ENCODE measurements around the gene MSL1.

Gene MSL1

DNA sequence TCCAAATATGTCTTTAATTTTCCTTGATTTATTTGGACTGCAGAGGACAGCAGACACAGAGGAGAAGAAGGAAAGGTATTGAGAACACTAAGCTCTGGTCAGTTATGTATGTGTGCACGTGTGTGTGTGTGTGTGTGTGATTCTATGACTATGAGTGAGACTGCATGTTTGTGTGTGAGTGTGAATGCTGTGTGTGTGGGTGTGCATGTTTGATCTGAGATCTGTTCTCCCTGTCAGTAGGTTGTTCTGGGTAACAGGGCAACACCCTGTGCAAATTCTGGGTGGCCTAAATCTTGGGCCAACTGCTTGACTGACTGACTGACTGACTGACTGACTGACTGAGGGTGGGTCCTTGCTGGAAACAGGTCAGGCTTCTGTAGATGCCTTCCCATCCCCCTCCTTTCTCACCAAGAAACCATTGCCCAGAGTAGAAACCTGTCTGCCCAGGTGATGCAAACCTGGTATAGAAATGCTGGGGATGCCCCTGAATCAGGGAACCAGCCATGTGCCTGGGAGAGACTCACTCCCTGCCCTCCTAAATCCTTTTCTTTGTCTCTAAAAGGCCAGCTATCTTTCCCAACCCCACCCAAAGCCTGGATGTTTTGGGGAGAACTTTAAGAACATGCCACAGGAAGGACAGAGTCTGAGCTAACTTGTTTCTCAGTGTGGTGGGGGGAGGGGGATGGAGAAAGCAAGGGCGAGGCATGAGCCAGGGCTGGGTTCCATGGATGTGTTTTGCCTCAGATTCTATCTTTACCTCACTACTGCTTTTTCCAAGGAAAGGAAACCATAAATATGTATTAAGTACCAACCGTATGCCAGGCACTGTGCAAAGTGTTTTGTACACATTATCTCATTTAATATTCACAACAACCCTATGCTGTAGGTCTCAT is 16.9 kb upstream of the MSL1 start:
- no peak for DNase-seq (ENCODE audit: low spot score)

DNA sequence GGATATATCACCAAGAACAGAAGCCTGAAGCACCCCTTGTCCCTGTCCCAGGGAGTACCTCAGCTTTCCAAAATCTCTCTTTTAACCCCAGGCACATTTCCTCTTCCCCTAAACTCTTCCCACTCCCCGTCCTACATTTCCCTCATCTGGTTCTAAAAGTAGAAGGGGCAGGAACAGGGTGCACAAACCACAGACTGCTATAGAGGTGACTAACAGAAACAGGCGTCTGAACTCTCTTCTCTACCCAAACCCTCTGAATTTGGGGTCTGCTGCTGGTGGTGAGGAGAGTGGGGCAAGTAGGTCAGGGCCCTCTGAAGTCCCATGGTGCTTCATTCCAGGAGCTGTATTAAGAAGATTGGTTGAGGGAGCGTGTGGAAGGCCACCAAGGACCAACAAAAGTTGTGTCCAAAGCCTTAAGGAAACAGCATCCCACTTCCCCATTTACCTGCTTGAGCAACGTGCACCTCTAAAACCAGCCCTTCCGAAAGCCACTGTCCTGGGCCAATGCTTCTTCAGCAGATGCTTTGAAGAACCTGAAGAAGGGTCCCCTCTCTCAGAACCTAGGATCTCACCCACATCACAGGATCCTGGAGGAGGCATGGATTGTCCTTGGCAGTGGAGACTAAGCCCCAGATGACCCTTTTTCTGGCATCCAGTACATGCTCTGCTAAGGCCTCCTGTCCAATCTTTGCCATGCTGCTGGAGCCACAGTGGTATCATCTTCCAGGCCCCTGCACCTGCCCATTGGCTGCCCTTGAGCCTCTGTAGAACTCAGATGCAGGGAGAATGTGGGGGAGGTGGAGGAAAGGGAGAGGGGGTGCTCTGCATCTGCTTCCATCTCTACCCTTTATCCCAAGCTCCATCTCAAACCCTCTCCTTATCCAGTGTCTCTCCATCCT is 15.7 kb upstream of the MSL1 start:
- DNase-seq (ENCODE audit: low spot score) = no peak

DNA sequence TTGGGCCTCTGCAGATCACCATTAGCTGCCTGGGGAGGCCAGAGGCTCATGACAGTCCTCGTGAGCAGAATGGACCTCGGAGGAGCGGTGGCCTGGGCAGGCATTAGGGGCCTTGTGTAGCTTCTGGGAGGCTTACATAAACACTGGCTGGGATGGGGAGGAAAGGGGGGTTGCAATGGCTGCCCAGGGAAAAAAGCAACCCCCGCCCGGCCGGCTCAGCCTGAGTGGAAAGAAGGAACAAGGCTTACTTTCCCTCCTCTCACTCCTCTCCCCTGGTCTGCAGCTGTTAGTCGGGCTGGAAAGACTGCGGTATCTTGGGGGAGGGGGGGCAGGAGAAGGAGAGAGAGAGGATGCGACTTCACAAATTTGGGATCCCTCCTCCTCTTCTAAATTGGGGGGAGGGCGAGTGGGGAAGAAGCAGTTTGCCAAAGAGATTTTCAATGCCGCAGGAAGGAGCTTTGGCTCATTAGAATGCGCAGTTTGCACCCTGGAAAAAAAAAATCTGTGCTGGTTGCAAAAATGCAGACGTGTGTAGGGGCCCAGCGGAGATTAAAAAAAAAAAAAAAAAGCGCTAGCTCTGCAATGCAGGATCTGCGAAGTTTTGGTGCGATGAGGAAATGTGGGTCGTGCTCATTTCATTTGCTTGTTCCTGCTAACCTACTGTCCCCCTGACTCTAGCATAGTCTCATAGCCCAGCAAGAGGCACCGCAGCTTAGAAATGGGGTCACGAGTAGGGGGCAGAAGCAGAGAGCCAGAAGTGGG is 14.8 kb upstream of the MSL1 start:
- DNase-seq (ENCODE audit: low spot score) = no peak

DNA sequence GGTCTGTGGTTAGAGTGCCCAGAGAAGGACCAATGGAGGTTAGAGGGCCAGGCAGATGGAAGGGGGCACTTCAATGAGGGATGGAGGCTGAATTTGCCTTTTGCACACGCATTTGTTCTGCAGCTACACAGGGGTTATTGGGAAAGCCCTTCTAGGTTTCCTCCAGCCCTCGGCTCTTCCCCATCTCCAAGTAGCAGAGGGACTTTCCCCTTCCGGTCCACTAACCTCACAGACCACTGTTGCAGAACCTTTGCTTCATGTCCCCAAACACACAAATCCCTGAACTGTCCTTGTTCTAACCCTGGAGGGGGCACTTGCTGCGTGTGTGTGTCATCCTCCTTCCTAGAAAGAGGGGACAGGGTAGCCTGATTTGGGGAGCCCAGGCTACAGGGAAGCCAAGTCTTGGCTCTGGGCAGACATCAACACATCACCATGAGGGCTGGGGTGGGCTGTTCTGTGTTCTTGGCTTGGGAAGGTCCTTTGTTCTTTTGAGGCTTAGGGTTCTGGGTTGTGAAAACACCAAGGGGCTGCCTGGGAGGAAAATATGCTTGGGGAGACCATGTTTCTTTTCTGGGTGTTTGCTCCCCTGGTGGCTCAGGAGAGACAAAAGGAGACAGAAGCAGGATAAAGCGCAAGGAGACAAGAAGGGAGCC is 14.1 kb upstream of the MSL1 start:
- DNase-seq (ENCODE audit: low spot score) = no peak

DNA sequence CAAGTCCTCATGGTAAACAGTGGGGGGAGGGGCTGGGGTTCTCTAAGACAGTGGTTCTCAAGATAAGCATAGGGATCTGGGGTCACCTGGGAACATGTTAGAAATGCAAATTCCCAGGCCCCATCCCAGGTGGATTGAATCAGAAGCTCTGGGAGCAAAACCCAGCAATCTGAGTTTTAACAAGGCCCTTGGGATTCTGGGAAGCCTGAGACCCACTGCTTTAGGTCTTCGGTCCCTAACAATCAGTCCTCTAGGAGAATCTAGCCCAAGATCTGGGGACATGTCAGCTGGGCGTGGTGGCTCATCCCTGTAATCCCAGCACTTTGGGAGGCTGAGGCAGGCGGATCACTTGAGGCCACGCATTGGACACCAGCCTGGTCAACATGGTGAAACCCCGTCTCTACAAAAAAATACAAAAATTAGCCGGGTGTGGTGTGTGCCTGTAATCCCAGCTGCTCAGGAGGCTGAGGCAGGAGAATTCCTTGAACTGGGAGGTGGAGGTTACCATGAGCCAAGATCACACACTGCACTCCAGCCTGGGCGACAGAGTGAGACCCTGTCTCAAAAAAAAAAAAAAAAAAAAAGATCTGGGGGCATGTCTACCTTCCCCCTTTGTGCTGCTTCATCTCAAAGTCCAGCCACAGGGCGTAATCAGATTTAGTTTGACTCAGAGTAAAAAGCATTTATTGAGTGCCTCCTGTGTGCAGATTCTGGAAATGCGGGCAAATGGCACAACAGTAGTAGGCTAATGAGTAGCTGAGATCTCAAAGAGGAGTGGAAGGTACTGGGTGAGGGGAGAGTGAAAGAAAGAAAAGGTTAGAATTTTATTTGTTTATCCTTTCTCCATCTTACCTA is 12.6 kb upstream of the MSL1 start:
- no peak for DNase-seq (ENCODE audit: low spot score)

DNA sequence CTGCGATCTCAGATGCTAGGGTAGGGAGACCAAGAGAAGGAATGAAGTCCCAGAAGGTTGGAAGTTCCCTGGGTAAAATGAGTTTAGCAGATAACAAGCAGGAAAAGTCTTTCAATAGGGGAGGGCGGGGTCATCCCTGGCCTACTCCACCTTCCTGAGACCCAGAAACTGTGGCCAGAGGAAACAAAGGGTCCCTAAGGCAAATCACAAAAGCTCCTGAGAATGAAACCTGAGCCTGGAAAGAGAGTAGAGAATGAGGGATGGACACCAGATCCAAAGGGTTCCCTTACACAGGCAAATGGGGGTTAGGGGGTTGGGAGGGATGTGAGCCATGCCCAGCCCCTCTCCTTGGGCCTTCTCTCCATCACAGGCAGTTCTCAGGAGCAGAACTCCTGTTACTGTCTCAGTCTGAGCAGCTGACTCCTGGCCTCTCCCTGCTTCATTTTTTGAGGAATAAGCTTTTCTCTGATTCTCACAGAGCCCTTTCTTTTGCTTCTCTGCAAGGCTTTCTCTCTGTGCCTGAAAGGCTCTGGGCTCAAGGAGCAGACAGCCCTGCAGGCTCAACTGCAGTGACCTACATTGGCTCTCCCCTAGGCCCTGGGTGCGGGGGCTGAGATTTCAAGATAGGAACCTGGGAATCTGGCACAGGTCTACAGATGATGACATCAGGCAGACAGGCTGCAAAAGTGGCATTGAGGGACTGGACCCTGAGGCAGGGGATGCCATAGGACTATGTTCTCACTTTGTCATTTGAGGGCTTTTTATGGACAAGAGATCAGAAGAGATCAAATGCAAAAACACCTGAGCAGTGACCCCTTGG is 11.5 kb upstream of the MSL1 start:
- no peak for DNase-seq (ENCODE audit: low spot score)

DNA sequence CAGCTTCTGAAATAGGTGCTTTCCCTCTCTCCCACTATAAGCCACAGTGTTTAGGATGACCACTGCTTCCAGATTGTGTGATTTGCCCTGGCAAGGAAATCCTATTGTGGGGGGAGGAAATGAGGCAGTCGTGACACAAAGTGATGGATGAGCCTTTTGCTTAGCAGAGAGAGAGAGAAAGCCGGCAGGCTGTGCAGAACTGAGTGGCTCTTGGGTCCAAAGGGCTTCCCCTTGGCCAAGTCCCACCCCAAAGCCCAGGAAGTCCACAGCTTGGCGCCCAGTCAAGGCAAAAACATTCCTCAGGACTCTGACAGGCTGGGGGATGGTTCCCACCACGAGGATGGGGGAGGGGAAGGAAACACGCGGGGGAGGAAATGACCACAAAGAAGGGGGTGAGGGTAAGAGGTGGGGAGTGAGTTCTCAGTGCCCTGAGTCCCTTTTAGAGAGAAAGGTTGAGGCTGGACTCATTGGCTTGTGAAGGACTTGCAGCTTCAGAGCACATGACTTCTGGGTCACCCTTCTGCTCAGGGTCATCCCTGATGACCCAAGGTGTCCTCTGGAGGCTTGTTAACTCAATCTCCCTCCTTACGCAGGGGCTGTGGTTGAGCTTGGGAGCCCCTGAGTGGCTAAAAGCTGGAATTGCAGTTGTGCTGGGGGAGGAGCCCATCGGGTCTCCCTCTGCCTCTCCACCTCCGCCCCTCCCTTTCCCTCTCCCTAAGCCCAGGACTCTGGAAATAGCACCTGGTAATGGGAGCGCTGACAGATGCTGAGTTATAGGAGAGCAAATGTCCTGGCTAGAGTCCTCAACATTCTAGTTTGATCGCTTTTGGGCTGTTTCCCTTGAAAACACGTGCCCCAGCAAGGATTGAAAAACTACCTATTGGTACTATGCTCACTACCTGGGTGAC is 10.3 kb upstream of the MSL1 start:
- DNase-seq (ENCODE audit: low spot score) = peak; percentile 92

DNA sequence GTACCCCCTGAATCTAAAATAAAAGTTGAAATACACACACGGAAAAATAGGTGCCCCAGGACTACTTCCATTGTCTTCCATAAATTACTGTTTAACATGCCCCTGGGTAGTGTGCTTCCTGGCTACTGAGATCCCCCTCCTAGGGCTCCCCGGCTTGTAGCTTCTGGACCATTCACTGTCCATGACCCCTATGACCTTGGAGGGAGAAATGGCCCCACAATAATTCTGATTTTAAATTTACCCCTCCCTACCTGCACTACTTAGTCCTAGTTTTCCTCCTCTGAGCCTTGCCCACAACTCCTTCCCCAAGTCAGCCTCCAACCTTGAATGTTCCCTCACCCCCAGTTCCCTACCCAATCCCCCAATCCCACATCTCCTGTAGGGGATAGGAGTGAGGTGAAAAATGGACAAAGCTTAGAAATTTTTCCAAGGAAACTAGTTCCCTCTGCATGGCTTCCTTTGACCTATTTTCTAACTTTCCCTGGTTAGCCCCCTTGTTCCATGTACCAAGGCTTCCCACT is 9.5 kb upstream of the MSL1 start:
- DNase-seq (ENCODE audit: low spot score) = no peak

DNA sequence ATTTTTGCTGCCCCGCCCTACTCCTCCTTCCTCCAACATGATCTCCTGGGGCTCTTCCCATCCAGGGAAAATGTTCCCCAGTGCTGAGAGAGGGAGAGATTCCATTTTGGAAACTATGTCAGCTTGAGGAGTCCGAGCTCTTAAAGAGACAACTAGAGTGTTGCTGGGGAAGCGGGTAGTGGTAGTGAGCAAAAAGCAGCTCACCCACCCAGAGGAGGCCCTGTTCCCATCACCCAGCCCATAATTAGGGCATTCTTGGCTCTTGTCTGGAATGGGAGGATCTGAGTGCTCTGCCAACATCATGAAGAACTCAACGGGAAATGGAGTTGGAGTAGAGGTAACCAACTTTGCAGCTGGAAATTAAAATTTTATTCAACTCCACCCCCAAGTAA is 9.1 kb upstream of the MSL1 start:
- no peak for DNase-seq (ENCODE audit: low spot score)

DNA sequence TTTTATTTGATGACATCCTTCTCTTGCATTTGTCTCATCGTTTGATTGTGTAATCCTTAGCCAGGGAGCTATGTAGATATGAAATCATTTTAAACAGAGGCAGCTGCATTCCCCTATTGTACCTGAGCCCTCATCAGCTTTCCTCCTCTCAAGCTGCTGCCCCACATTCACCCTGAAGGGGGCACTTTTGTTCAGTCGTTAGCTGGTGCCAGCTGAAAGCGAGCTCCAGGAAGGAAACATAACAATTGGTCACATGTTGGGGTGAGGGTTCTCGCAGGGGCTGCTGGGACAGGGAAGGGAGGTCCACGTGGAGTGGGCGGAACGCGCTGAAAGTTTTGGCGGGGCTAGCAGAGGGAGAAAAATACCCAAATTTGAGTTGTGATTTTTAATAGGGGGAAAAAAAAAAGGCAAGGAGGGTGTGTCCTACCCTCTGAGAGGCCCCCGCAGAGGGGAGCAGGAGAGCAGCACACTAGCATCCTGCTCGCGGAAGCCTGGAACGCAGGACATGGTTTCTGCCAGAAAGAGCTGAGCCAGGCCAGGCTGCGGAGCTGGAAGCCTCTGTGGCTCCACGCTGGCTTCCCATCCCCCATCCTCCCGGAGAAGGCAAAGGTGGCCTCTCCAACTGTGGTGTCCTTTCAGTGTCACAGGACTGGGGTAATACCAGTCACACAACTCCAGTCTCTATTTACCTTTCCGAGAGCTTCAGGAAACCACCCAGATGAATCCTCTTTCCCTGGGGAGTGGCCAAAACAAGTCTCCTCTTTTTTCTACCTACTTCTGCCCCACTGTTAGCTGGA is 8.5 kb upstream of the MSL1 start:
- DNase-seq (ENCODE audit: low spot score) = peak; percentile 96

DNA sequence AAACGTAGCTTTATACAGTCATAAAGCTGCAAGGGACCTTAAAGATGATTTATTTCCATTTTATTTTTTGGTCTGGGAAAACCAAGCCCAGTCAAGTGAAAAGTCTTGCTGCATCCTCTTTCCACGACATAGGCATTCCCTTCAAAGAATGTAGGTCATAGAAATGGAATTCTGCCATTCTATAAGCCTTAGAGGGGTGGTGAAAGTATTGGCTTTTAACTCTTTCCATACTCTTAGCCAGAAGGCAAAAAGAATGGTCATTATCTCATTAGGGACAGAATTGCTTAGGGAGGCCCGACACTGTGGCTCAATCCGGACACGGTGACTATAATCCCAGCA is 7.9 kb upstream of the MSL1 start:
- no peak for DNase-seq (ENCODE audit: low spot score)

DNA sequence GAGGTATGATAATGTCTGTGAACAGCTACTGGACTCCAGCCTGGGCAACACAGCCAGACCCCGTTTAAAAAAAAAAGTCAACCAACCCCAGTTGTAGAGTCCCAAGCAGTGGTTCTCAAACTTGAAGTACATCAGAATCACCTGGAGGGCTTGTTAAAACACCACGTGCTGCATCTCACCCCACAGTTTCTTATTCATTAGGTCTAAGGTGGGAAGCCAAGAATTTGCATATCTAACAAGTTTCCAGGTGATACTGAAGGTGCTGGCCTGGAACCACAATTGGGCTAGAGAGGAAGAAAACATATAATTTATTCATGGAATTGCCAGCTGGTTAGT is 6.7 kb upstream of the MSL1 start:
- DNase-seq (ENCODE audit: low spot score) = no peak

DNA sequence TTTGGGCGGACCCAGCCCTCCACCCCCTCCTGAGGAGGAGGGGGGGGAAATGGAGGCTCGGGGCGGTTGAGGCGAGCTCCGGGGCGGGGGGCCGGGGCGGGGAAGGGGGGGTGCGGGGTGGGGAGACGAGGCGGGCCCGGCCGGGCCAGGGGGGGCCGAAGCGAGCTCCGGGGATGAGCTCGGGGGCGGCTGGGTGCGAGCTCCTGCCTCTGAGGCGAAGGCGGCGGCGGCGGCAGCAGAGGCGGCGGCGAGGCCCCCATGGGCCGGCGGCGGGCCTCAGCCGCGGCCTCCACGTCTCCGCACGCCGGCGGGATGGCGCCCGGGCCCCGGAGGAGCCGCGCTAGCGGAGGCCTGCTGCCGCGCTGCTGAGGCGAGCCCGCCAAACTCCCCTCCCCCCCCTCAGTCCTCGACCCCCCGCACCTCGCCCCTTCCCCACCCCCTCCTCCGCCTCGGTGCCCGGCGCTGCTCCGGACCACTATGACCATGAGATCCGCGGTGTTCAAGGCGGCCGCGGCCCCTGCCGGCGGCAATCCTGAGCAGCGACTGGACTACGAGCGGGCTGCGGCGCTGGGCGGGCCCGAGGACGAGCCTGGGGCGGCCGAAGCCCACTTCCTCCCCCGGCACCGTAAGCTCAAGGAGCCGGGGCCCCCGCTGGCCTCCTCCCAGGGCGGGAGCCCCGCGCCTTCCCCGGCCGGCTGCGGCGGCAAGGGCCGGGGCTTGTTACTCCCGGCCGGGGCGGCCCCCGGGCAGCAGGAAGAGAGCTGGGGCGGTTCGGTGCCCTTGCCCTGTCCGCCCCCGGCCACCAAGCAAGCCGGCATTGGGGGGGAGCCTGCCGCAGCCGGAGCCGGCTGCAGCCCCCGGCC is 596 bp downstream of the MSL1 start:
- DNase-seq (ENCODE audit: low spot score) = no peak

DNA sequence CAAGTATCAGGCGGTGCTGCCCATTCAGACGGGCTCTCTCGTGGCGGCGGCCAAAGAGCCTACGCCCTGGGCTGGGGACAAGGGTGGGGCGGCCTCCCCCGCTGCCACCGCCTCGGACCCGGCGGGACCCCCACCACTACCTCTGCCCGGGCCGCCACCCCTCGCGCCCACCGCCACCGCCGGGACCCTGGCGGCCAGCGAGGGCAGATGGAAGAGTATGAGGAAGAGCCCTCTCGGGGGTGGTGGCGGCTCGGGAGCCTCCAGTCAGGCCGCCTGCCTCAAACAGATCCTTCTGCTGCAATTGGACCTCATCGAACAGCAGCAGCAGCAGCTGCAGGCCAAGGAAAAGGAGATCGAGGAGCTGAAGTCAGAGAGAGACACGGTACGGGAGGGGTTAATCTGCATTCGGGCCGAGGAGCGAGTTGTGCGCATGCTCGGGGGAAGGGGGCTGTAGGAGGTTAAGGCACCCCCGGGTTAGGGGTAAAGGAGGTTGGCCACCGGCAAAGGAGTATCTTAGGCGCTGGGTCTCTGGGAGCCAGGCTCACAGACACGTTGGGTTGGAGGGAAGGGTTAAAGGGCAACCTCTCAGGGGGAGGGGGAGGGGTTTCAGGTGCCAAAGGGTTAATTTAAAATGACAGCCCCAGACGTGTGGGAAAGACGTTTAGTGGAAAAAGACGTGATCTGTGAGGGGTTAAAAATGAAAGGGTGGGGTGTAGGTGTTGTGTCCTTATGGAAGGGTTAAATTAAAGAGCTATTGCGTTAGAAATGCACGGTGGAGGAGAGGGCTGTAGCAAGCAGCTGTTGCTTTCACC is 1.4 kb downstream of the MSL1 start:
- no peak for DNase-seq (ENCODE audit: low spot score)

DNA sequence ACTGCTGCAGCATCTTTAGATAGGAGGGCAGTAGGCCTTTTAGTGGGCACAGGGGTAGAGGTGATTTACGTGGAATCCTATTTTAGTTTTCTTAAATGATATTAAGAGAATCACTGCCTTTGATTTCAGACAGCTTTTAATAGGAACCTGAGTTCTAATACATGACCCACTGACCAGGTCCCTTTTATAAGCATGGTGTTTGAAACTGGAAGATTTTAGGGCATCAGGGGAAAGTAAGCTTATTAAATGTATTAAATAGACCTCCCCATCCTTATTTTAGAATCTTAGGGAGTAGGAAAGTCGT is 2.0 kb downstream of the MSL1 start:
- no peak for DNase-seq (ENCODE audit: low spot score)
